ENCODE measurements around the gene RIN1. TPM values are rescaled to one million over a fixed set of nuclear protein-coding genes. Genes with fewer than 3 reads are reported as not detected.
A peak's percentile ranks its signal among the peaks of the same experiment; 100 is the strongest.
"Not testable (repeated sequence)": the region's sequence is repeated elsewhere in the genome, so short reads cannot be mapped to it uniquely, and the experiment has no call there.

Gene RIN1
- total RNA-seq, 1 experiment from 2014 or later: 11.7 TPM

DNA sequence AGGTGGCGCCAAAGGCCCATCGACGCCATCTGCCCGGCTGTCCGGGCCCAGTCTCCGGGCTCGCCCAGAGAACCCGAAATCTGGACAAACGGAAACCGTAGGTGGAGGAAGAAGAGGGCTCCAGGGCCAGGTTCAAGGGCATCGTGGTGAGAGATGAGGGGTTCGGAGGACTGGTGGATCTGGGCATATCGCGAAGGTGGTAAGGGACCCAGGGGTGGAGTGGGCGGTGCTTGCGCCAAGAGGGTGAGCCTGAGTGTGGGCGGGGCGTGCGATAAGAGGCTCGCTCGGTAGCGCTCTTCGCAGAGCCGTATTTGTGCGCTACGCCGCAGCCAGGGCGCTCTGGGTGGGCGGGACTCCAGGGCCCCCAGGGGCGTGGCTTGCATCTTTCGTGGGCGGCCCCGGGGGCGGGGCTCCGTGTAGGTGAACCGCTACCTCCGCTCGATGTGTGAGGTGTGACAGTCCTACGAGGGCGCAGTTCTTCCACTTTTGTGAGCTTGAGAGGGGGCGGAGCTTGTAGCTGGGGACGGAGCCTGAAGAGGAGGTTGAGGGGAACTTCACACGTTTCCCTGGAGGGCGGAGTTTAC is 24.2 kb downstream of the RIN1 start:
- TF ChIP-seq, protein P1, sequence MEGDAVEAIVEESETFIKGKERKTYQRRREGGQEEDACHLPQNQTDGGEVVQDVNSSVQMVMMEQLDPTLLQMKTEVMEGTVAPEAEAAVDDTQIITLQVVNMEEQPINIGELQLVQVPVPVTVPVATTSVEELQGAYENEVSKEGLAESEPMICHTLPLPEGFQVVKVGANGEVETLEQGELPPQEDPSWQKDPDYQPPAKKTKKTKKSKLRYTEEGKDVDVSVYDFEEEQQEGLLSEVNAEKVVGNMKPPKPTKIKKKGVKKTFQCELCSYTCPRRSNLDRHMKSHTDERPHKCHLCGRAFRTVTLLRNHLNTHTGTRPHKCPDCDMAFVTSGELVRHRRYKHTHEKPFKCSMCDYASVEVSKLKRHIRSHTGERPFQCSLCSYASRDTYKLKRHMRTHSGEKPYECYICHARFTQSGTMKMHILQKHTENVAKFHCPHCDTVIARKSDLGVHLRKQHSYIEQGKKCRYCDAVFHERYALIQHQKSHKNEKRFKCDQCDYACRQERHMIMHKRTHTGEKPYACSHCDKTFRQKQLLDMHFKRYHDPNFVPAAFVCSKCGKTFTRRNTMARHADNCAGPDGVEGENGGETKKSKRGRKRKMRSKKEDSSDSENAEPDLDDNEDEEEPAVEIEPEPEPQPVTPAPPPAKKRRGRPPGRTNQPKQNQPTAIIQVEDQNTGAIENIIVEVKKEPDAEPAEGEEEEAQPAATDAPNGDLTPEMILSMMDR (IDR thresholded peaks at IDR 0.05; ENCODE audit: insufficient read depth in 1 of 2, low read depth in 1 of 2, low read length in 1 of 2, severe bottlenecking in 1 of 2, unreplicated experiment in 1 of 2): peak in 1 of 2 experiments; percentile 88
- H3K27ac Mint-ChIP-seq (ENCODE audit: unreplicated experiment): peak overlapping the region; percentile 91
- Histone ChIP-seq H3K9me3 (no peaks in the 10 kb centered on the region), H3K4me3 (ENCODE audit: low read depth, low read length) (peak overlapping the region; percentile 52), H3K27me3 (replicated peaks; ENCODE audit: control insufficient read depth, insufficient read depth, low read length) (no peaks in the 10 kb centered on the region), H3K36me3 (ENCODE audit: control insufficient read depth, insufficient read depth, low read length) (no peaks in the 10 kb centered on the region), H3K4me1 (peaks cover 14% of the 10 kb centered on the region)
- peak; percentile 97 for DNase-seq
- intact Hi-C loops (cut with micrococcal nuclease; ENCODE audit: unreplicated experiment): loop anchor here (1.0 to 2.0 kb wide), 5 partner anchors 16 to 77 kb away; partner anchors contain the start of genes BRMS1, RAB1B and RIN1
- no peaks in the 10 kb centered on the region for H3K4me1 Mint-ChIP-seq (ENCODE audit: low read depth, unreplicated experiment)
- no peaks in the 10 kb centered on the region for H3K9me3 Mint-ChIP-seq (ENCODE audit: unreplicated experiment)
- H3K4me3 Mint-ChIP-seq (ENCODE audit: unreplicated experiment): peak overlapping the region; percentile 87
- POLR2A ChIA-PET: interaction anchor here (1.0 to 2.3 kb wide), 9 partner anchors 17 to 424 kb away, joined by 3 to 34 read pairs (median 4); partner anchors contain the start of genes BRMS1, FIBP, RIN1 and SF3B2
- H3K27me3 Mint-ChIP-seq (ENCODE audit: insufficient read depth, unreplicated experiment): no peaks in the 10 kb centered on the region
- BruUV-seq (replicated peaks): no TSS peak
- H3K36me3 Mint-ChIP-seq (ENCODE audit: insufficient read depth, unreplicated experiment): peaks cover 17% of the 10 kb centered on the region
- CTCF ChIA-PET: interaction anchor here (0.6 to 3.4 kb wide), 35 partner anchors 10 to 433 kb away, joined by 3 to 90 read pairs (median 4); partner anchors contain the start of genes B4GAT1, BRMS1, CCDC87 and DPP3

DNA sequence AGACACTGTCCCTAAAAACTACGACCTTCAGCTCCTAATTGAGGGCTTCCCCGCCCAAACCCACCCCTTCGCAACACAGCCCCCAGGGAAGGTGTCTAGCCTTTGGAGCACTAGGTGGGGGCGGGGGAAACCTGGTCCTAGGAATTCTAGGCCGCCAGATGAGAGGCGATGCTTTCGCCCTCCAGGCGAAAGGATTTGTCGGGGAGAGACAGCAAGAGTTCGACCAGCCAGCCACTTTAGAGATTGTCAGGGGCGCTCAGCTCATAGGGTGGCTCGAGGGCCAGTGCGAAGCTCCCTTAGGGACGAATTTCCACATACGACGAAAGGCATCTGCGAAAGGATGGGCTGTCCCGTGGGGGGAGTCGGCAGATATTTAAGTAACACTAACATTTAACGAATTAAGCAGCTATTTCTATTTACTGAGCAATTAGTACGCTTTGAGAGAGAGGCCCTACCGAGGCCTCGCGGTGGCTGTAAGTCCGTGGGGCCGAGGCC is 24.7 kb downstream of the RIN1 start:
- H3K4me3 ChIP-seq (ENCODE audit: low read depth, low read length): peak overlapping the region; percentile 52
- peaks cover 17% of the 10 kb centered on the region for H3K36me3 Mint-ChIP-seq (ENCODE audit: insufficient read depth, unreplicated experiment)
- TF ChIP-seq, protein P1 (IDR thresholded peaks at IDR 0.05; ENCODE audit: insufficient read depth in 1 of 2, low read depth in 1 of 2, low read length in 1 of 2, severe bottlenecking in 1 of 2, unreplicated experiment in 1 of 2): peak in 1 of 2 experiments; percentile 96
- H3K27me3 ChIP-seq (replicated peaks; ENCODE audit: control insufficient read depth, insufficient read depth, low read length): no peaks in the 10 kb centered on the region
- H3K4me1 Mint-ChIP-seq (ENCODE audit: low read depth, unreplicated experiment): no peaks in the 10 kb centered on the region
- ChIA-PET POLR2A (interaction anchor here (1.1 to 2.3 kb wide), 5 partner anchors 22 to 259 kb away, joined by 3 to 34 read pairs (median 10); partner anchors contain the start of genes BRMS1, RIN1, SF3B2 and YIF1A), CTCF (interaction anchor here (0.6 to 3.4 kb wide), 19 partner anchors 11 to 434 kb away, joined by 3 to 90 read pairs (median 5); partner anchors contain the start of genes B4GAT1, BRMS1, CCDC87 and RAB1B)
- H3K27ac Mint-ChIP-seq (ENCODE audit: unreplicated experiment): peak overlapping the region; percentile 91
- H3K4me1 ChIP-seq: peaks cover 14% of the 10 kb centered on the region
- H3K36me3 ChIP-seq (ENCODE audit: control insufficient read depth, insufficient read depth, low read length): no peaks in the 10 kb centered on the region
- H3K27me3 Mint-ChIP-seq (ENCODE audit: insufficient read depth, unreplicated experiment): no peaks in the 10 kb centered on the region
- BruUV-seq (replicated peaks): TSS peak; percentile 44
- no peaks in the 10 kb centered on the region for H3K9me3 ChIP-seq
- intact Hi-C loops (cut with micrococcal nuclease; ENCODE audit: unreplicated experiment): no loop called here
- H3K4me3 Mint-ChIP-seq (ENCODE audit: unreplicated experiment): peak overlapping the region; percentile 87
- H3K9me3 Mint-ChIP-seq (ENCODE audit: unreplicated experiment): no peaks in the 10 kb centered on the region
- peak in 1 of 2 experiments; percentile 55 for DNase-seq

GRCh38 chr11:66310803-66311440 is 25.3 kb downstream of the RIN1 start:
- not testable (repeated sequence) for H3K9me3 Mint-ChIP-seq (ENCODE audit: unreplicated experiment)
- POLR2A ChIA-PET: interaction anchor here (0.7 to 2.3 kb wide), 4 partner anchors 22 to 34 kb away, joined by 3 to 34 read pairs (median 18); partner anchors contain the start of genes BRMS1, RIN1 and YIF1A

More at GRCh38 chr11:66310803-66311440, 25.3 kb downstream of the RIN1 start:
- intact Hi-C loops (cut with micrococcal nuclease; ENCODE audit: unreplicated experiment); H3K36me3 ChIP-seq (ENCODE audit: control insufficient read depth, insufficient read depth, low read length); H3K27me3 Mint-ChIP-seq (ENCODE audit: insufficient read depth, unreplicated experiment); H3K9me3 ChIP-seq; BruUV-seq (replicated peaks); H3K4me1 Mint-ChIP-seq (ENCODE audit: low read depth, unreplicated experiment); H3K4me3 ChIP-seq (ENCODE audit: low read depth, low read length); H3K27me3 ChIP-seq (replicated peaks; ENCODE audit: control insufficient read depth, insufficient read depth, low read length); DNase-seq: not testable (repeated sequence)
- H3K27ac Mint-ChIP-seq (ENCODE audit: unreplicated experiment): peak overlapping the region; percentile 91
- peak overlapping the region; percentile 87 for H3K4me3 Mint-ChIP-seq (ENCODE audit: unreplicated experiment)
- H3K36me3 Mint-ChIP-seq (ENCODE audit: insufficient read depth, unreplicated experiment): peaks cover 17% of the 10 kb centered on the region
- H3K4me1 ChIP-seq: peaks cover 14% of the 10 kb centered on the region
- CTCF ChIA-PET: interaction anchor here (0.6 to 3.4 kb wide), 17 partner anchors 16 to 434 kb away, joined by 3 to 90 read pairs (median 7); partner anchors contain the start of genes B4GAT1, BRMS1, CCDC87 and RAB1B

All from Caco-2 (cell line).